NCI-H146 treated with DMSO at 0.1 percent for 48 hours (cell line): ENCODE data around the gene NDUFA11.

Experiments
- DNase-seq: peaks from one replicate; lab custom pipeline; 2025; ENCODE audit not compliant: unreplicated experiment; lab: John Stamatoyannopoulos, UW

NDUFA11 gene

GRCh38 chr19:5932609-5933262 lies 29.1 kb upstream of the NDUFA11 start:
- DNase-seq: no peak

- DNase-seq: no peak
Measured at GRCh38 chr19:5932146-5932545, 28.6 kb upstream of the NDUFA11 start.

- no peak for DNase-seq
Measured at GRCh38 chr19:5931251-5931650, 27.7 kb upstream of the NDUFA11 start.

- DNase-seq: no peak
Measured at GRCh38 chr19:5929625-5930024, 26.0 kb upstream of the NDUFA11 start.

- DNase-seq: no peak
Measured at GRCh38 chr19:5929179-5929578, 25.6 kb upstream of the NDUFA11 start.

GRCh38 chr19:5927441-5927821 lies 23.8 kb upstream of the NDUFA11 start:
- no peak for DNase-seq

GRCh38 chr19:5926641-5927440 lies 23.3 kb upstream of the NDUFA11 start:
- DNase-seq: no peak

GRCh38 chr19:5925830-5926427 lies 22.3 kb upstream of the NDUFA11 start:
- DNase-seq: no peak

- DNase-seq: no peak
Measured at GRCh38 chr19:5923356-5923755, 19.8 kb upstream of the NDUFA11 start.

GRCh38 chr19:5922161-5922545 lies 18.6 kb upstream of the NDUFA11 start:
- DNase-seq: no peak

GRCh38 chr19:5921516-5922160 lies 18.0 kb upstream of the NDUFA11 start:
- DNase-seq: no peak

- DNase-seq: no peak
Measured at GRCh38 chr19:5918463-5919079, 15.0 kb upstream of the NDUFA11 start.

- DNase-seq: no peak
Measured at GRCh38 chr19:5917431-5918107, 14.0 kb upstream of the NDUFA11 start.

GRCh38 chr19:5916181-5916708 lies 12.7 kb upstream of the NDUFA11 start:
- no peak for DNase-seq

GRCh38 chr19:5915782-5916165 lies 12.2 kb upstream of the NDUFA11 start:
- DNase-seq: no peak

GRCh38 chr19:5914946-5915781 lies 11.6 kb upstream of the NDUFA11 start:
- DNase-seq: no peak

- DNase-seq: no peak
Measured at GRCh38 chr19:5914358-5914774, 10.8 kb upstream of the NDUFA11 start.

GRCh38 chr19:5913739-5914357 lies 10.3 kb upstream of the NDUFA11 start, which contains the start of gene CAPS:
CAPS (plus strand) TSS chr19:5914254; CDS start chr19:5914407, 153 bp downstream.
- DNase-seq: no peak

GRCh38 chr19:5911366-5911765 lies 7.8 kb upstream of the NDUFA11 start:
- DNase-seq: no peak
